Fibroblast of upper back skin (primary cell): ENCODE results near the gene LRRC73.
"Not testable (repeated sequence)": the region's sequence is repeated elsewhere in the genome, so short reads cannot be mapped to it uniquely, and the experiment has no call there.

Source experiments
- DNase-seq: peaks from one replicate; pipeline ENCODE4 v3.0.0-alpha.2; 2013

The LRRC73 gene

GRCh38 chr6:43459535-43459934 is 50.6 kb downstream of the LRRC73 start:
- no peak for DNase-seq

- DNase-seq, result not testable (repeated sequence)
Measured at GRCh38 chr6:43458154-43458553, 52.0 kb downstream of the LRRC73 start.

- DNase-seq, result no peak
Measured at GRCh38 chr6:43457643-43458042, 52.5 kb downstream of the LRRC73 start.
